Parathyroid adenoma (tissue), 2 donors: Measurements from ENCODE around the gene APOB.

Experiments used
- H2AFZ ChIP-seq: fragments of 300-600 bp; sonication (generic); one replicate; pipeline ENCODE4 v1.7.0; 2017; ENCODE audit warnings: antibody characterized with exemption, mild to moderate bottlenecking
- H3K27ac ChIP-seq: fragments of 300-600 bp; sonication (generic); one replicate; pipeline ENCODE4 v1.7.0; 2017
- H3K27me3 ChIP-seq: fragments of 300-600 bp; sonication (generic); one replicate; pipeline ENCODE4 v1.7.0; 2017; ENCODE audit warnings: low read length; ENCODE audit not compliant: control insufficient read depth, insufficient read depth
- H3K36me3 ChIP-seq: fragments of 300-600 bp; sonication (generic); one replicate; pipeline ENCODE4 v1.7.0; 2017; ENCODE audit warnings: low read length; ENCODE audit not compliant: control insufficient read depth, insufficient read depth
- H3K4me1 ChIP-seq: fragments of 300-600 bp; sonication (generic); one replicate; pipeline ENCODE4 v1.7.0; 2017; ENCODE audit warnings: control low read depth
- H3K4me2 ChIP-seq: fragments of 300-600 bp; sonication (generic); one replicate; pipeline ENCODE4 v1.7.0; 2017; ENCODE audit warnings: low read length
- H3K4me3 ChIP-seq: fragments of 300-600 bp; sonication (generic); one replicate; pipeline ENCODE4 v1.7.0; 2017; ENCODE audit warnings: low read depth, low read length
- H3K79me2 ChIP-seq: fragments of 300-600 bp; sonication (generic); one replicate; pipeline ENCODE4 v1.7.0; 2017; ENCODE audit warnings: control low read depth
- H3K9ac ChIP-seq: fragments of 300-600 bp; sonication (generic); one replicate; pipeline ENCODE4 v1.7.0; 2017; ENCODE audit warnings: mild to moderate bottlenecking
- H3K9me3 ChIP-seq: fragments of 300-600 bp; sonication (generic); one replicate; pipeline ENCODE4 v1.7.0; 2017; ENCODE audit warnings: low read length; ENCODE audit not compliant: control insufficient read depth
- TF ChIP-seq, protein P1 (sequence below): fragments of 300-600 bp; sonication (generic); IDR thresholded peaks from one replicate; pipeline ENCODE4 v1.7.0; 2017; ENCODE audit warnings: antibody characterized with exemption, mild to moderate bottlenecking
- donor health status: primary hyperparathyroidism.

APOB gene

GRCh38 chr2:20997953-20998722 is 45.7 kb downstream of the APOB start:
- TF ChIP-seq, protein P1, sequence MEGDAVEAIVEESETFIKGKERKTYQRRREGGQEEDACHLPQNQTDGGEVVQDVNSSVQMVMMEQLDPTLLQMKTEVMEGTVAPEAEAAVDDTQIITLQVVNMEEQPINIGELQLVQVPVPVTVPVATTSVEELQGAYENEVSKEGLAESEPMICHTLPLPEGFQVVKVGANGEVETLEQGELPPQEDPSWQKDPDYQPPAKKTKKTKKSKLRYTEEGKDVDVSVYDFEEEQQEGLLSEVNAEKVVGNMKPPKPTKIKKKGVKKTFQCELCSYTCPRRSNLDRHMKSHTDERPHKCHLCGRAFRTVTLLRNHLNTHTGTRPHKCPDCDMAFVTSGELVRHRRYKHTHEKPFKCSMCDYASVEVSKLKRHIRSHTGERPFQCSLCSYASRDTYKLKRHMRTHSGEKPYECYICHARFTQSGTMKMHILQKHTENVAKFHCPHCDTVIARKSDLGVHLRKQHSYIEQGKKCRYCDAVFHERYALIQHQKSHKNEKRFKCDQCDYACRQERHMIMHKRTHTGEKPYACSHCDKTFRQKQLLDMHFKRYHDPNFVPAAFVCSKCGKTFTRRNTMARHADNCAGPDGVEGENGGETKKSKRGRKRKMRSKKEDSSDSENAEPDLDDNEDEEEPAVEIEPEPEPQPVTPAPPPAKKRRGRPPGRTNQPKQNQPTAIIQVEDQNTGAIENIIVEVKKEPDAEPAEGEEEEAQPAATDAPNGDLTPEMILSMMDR = no peak

GRCh38 chr2:20994130-20994529 is 49.7 kb downstream of the APOB start:
- no peaks in the 10 kb centered on the region for H3K79me2 ChIP-seq
- no peak overlapping the region for H2AFZ ChIP-seq
- TF ChIP-seq, protein P1 = no peak
- no peak overlapping the region for H3K4me3 ChIP-seq
- H3K9me3 ChIP-seq = no peaks in the 10 kb centered on the region
- no peaks in the 10 kb centered on the region for H3K36me3 ChIP-seq
- H3K4me2 ChIP-seq = no peak overlapping the region
- H3K4me1 ChIP-seq = no peaks in the 10 kb centered on the region
- H3K9ac ChIP-seq = no peak overlapping the region
- H3K27me3 ChIP-seq = no peaks in the 10 kb centered on the region
- no peak overlapping the region for H3K27ac ChIP-seq

More at GRCh38 chr2:20997953-20998722, 45.7 kb downstream of the APOB start:
- H3K4me3 ChIP-seq = no peak overlapping the region
- H2AFZ ChIP-seq = no peak overlapping the region
- H3K27ac ChIP-seq = no peak overlapping the region
- no peaks in the 10 kb centered on the region for H3K36me3 ChIP-seq
- no peaks in the 10 kb centered on the region for H3K9me3 ChIP-seq
- H3K4me2 ChIP-seq = no peak overlapping the region
- H3K27me3 ChIP-seq = no peaks in the 10 kb centered on the region
- H3K4me1 ChIP-seq = no peaks in the 10 kb centered on the region
- no peak overlapping the region for H3K9ac ChIP-seq
- no peaks in the 10 kb centered on the region for H3K79me2 ChIP-seq

- no peaks in the 10 kb centered on the region for H3K4me1 ChIP-seq
These were observed 51.6 kb downstream of the APOB start for GRCh38 chr2:20992201-20992711.

DNA sequence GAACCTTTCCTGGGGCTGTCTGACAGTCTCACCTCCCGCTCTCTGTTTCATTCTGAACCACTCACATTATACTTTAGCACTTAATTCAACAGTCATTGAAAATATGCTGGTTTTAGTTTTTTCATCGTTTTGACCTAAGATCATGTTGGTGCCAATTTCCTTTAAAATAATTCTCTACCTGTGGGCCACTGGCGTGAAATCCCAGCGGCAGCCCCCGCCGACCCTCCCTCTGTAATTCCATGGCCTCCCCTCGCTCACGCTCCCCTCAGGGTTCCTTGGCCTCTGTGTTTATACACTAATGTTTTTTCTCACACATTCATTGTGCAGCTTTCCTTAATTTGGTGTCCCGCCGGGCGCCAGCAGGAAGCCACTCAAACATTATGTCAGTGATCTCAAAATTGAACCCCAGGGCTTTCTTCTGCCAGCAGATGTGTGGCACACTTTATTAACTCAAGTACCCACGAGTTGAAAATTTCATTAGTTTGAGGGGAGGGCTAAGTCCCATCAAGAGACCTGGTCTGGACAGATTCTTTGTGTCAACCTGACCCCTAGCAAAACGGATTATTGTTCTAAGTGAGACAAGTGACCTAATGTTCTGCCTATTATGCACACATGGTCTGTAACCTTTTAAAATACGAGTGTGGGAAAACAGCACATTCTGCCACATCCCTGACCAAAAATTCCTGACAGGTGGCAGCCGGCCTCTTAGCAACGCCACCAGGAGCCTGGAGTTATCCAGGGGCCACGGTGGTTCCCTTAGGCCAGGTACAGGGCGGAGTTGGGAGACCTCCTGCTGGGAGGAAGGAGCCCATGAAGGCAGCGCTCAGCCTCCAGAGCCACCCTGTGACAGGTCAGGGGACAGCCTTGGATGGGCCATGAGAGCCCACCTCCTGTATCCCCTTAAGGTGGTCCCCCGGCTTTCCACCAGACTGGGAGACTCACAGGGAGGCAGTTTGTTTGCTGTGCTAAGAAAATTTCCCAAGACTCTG is 53.1 kb downstream of the APOB start:
- H3K9me3 ChIP-seq = no peaks in the 10 kb centered on the region
- TF ChIP-seq, protein P1 = no peak
- H3K9ac ChIP-seq = no peak overlapping the region
- no peak overlapping the region for H2AFZ ChIP-seq
- H3K4me3 ChIP-seq = no peak overlapping the region
- no peak overlapping the region for H3K27ac ChIP-seq
- H3K79me2 ChIP-seq = no peaks in the 10 kb centered on the region
- no peaks in the 10 kb centered on the region for H3K36me3 ChIP-seq
- no peaks in the 10 kb centered on the region for H3K4me1 ChIP-seq
- H3K27me3 ChIP-seq = no peaks in the 10 kb centered on the region
- H3K4me2 ChIP-seq = no peak overlapping the region

More at GRCh38 chr2:20992201-20992711, 51.6 kb downstream of the APOB start:
- Histone ChIP-seq H3K4me3 (no peak overlapping the region), H2AFZ (no peak overlapping the region), H3K4me2 (no peak overlapping the region), H3K79me2 (no peaks in the 10 kb centered on the region), H3K27ac (no peak overlapping the region), H3K36me3 (no peaks in the 10 kb centered on the region), H3K27me3 (no peaks in the 10 kb centered on the region), H3K9ac (no peak overlapping the region), H3K9me3 (no peaks in the 10 kb centered on the region)
- TF ChIP-seq, protein P1 = no peak
